ENCODE measurements around the gene CCL22.
A peak's percentile ranks its signal among the peaks of the same experiment; 100 is the strongest.
"Not testable (repeated sequence)": the region's sequence is repeated elsewhere in the genome, so short reads cannot be mapped to it uniquely, and the experiment has no call there.

The CCL22 gene

GRCh38 chr16:57347858-57348257, 10.7 kb upstream of the CCL22 start:
- no peak for DNase-seq (ENCODE audit: low spot score)

GRCh38 chr16:57348327-57348726, 10.3 kb upstream of the CCL22 start:
- DNase-seq (ENCODE audit: low spot score): no peak

- DNase-seq (ENCODE audit: low spot score): no peak
Observed at GRCh38 chr16:57349212-57350031, 9.2 kb upstream of the CCL22 start.

GRCh38 chr16:57352636-57353047, 5.9 kb upstream of the CCL22 start:
- no peak for DNase-seq (ENCODE audit: low spot score)

- DNase-seq (ENCODE audit: low spot score): no peak
Observed at GRCh38 chr16:57354311-57354710, 4.3 kb upstream of the CCL22 start.

GRCh38 chr16:57355898-57356414, 2.6 kb upstream of the CCL22 start:
- DNase-seq (ENCODE audit: low spot score): no peak

GRCh38 chr16:57356547-57356946, 2.0 kb upstream of the CCL22 start:
- DNase-seq (ENCODE audit: low spot score): no peak

GRCh38 chr16:57357330-57358085, 1.1 kb upstream of the CCL22 start:
- no peak for DNase-seq (ENCODE audit: low spot score)

- no peak for DNase-seq (ENCODE audit: low spot score)
Observed at GRCh38 chr16:57358086-57358420, 530 bp upstream of the CCL22 start.

GRCh38 chr16:57360321-57360935, 1.8 kb downstream of the CCL22 start:
- no peak for DNase-seq (ENCODE audit: low spot score)

- no peak for DNase-seq (ENCODE audit: low spot score)
Observed at GRCh38 chr16:57361404-57361803, 2.8 kb downstream of the CCL22 start.

- DNase-seq (ENCODE audit: low spot score): no peak
Observed at GRCh38 chr16:57364143-57364542, 5.6 kb downstream of the CCL22 start.

- DNase-seq (ENCODE audit: low spot score): no peak
Observed at GRCh38 chr16:57366544-57367040, 8.0 kb downstream of the CCL22 start.

- DNase-seq (ENCODE audit: low spot score): no peak
Observed at GRCh38 chr16:57367116-57367752, 8.7 kb downstream of the CCL22 start.

GRCh38 chr16:57371494-57372371, 13.2 kb downstream of the CCL22 start:
- no peak for DNase-seq (ENCODE audit: low spot score)

GRCh38 chr16:57372372-57373116, 14.0 kb downstream of the CCL22 start, which contains the start of gene CX3CL1:
TSS of gene CX3CL1 (plus strand) at chr16:57372490. CDS start at chr16:57372569, 79 bp downstream.
- peak; percentile 88 for DNase-seq (ENCODE audit: low spot score)

- no peak for DNase-seq (ENCODE audit: low spot score)
Observed at GRCh38 chr16:57373117-57373947, 14.7 kb downstream of the CCL22 start.

- DNase-seq (ENCODE audit: low spot score): peak; percentile 68
Observed at GRCh38 chr16:57374067-57374534, 15.5 kb downstream of the CCL22 start.

GRCh38 chr16:57374925-57375465, 16.4 kb downstream of the CCL22 start:
- DNase-seq (ENCODE audit: low spot score): not testable (repeated sequence)

Measured in Ammon's horn (tissue), 1 donor.